ENCODE data around the gene PROSER3.

Gene PROSER3

GRCh38 chr19:35779033-35779432 lies 21.1 kb downstream of the PROSER3 start:
- DNase-seq, result no peak

GRCh38 chr19:35780058-35780457 lies 22.1 kb downstream of the PROSER3 start:
- DNase-seq, result no peak

DNA sequence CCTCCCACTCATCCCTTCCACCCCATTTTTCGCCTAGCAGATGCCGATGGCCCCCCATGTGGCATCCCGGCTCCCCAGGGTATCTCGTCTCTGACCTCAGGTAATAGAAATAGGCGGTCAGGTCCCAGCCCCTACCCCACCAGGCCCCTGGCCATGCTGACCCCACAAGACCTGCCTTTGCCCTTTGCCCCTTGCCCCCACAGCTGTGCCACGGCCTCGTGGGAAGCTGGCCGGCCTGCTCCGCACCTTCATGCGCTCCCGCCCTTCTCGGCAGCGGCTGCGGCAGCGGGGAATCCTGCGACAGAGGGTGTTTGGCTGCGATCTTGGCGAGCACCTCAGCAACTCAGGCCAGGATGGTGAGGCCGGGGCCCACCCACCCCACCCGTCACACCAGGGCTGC lies 22.7 kb downstream of the PROSER3 start:
- no peak for DNase-seq

- DNase-seq, result no peak
Measured at GRCh38 chr19:35781650-35782049, 23.7 kb downstream of the PROSER3 start.

DNA sequence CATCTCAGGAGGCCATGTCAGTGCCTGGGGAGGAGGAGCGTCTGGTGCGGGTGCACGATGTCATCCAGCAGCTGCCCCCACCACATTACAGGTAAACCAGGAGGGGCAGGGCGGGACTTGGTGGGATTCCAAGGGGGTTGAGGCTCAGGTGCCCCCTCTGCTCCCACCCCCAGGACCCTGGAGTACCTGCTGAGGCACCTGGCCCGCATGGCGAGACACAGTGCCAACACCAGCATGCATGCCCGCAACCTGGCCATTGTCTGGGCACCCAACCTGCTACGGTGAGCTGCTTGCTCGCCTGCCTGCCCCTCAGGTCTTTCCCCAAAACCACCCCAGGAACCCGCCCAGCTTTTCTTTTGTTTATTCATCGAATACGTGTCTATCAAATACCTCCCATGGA lies 24.6 kb downstream of the PROSER3 start:
- DNase-seq, result no peak

DNA sequence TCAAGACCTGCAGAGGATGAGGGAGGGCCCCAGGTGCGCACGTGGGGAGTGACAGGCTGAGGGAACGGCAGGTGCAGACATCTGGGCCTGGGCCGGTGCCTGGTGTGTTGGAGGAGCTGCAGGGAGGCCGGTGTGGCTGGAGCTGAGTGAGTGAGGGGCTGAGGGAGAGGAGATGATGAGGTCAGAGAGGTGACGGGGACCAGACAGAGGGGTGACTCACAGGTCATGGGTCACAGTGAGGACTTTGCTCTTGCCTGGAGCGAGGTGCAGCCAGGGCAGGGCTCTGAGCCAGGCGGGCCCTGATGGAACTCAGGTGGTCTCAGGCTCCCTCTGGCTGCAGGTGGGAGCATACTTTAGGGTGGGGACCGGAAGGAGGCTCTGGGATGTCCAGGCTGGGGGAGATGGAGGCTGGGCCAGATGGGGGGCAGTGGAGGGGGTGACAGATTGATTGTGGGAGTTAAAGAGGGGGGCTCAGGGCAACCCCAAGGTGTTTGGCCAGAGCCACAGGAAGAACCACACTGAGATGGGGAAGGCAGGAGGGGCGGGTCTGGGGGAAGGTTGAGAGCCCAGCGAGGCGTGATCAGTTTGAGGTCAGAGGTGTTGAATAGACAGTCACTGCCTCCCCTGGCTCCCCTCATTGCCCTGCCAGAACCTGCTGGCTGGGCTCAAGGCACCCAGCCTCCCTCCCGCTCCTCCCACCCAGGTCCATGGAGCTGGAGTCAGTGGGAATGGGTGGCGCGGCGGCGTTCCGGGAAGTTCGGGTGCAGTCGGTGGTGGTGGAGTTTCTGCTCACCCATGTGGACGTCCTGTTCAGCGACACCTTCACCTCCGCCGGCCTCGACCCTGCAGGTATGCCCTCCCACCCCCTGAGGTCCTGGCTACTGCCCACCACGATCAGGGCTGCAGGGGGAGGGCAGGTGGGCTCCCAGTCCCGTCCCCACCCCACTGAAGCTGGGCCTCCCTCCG lies 25.8 kb downstream of the PROSER3 start:
- DNase-seq, result no peak

GRCh38 chr19:35784503-35785338 lies 26.7 kb downstream of the PROSER3 start:
- no peak for DNase-seq

- DNase-seq, result no peak
Measured at GRCh38 chr19:35785339-35785627, 27.3 kb downstream of the PROSER3 start.

DNA sequence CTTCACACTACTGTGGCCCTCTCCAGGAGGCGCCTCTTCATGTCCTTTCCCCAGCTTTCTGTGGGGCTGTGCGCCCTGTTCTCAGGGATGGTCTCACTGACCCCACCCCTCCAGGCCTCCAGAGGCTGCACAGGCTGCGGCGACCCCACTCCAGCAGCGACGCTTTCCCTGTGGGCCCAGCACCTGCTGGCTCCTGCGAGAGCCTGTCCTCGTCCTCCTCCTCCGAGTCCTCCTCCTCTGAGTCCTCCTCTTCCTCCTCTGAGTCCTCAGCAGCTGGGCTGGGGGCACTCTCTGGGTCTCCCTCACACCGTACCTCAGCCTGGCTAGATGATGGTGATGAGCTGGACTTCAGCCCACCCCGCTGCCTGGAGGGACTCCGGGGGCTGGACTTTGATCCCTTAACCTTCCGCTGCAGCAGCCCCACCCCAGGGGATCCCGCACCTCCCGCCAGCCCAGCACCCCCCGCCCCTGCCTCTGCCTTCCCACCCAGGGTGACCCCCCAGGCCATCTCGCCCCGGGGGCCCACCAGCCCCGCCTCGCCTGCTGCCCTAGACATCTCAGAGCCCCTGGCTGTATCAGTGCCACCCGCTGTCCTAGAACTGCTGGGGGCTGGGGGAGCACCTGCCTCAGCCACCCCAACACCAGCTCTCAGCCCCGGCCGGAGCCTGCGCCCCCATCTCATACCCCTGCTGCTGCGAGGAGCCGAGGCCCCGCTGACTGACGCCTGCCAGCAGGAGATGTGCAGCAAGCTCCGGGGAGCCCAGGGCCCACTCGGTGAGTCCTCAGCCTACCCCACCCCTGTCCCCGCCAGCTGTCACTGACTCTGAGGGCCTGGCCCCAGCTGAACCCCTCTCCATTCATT lies 28.6 kb downstream of the PROSER3 start:
- DNase-seq, result no peak

GRCh38 chr19:35787227-35787799 lies 29.3 kb downstream of the PROSER3 start:
- DNase-seq, result no peak

GRCh38 chr19:35788205-35788960 lies 30.4 kb downstream of the PROSER3 start:
- DNase-seq, result no peak

DNA sequence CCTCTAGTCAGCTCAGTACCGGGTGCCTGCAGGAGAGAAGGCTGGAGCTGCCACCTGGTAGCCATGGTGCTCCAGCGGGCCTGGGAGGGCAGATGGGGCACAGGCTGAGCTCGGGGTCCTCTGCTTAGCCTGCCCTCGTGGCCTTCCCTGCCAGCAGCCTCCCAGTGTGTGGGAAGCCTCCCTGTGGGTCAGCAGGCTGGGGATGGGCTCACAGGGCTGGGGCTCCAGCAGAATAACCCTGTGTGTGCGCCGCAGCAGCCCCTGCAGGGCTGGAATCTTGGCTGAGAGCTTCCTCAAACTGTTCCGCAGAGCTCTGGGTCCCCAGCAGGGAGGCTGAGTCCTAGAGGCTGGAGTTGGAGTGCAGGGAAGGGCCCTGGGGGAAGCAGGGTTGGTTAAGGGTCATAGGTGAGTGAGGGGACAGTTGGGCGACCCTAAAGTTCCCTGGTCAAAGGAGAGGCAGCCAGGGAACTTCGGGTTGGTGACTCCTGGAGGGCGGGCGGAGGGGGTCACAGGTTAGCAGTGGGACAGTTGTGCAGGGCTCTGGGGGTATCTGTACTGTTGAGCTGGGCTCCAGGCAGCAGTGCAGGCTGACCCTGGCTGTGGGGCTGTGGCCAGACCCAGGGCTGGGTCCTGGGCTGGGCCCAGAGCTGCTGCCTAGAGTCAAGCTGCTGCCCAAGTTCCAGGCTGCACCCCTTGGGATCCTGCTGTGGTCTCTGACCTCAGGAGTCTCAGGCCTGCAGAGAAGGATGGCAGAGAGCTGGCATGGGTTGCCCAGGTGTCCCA lies 31.4 kb downstream of the PROSER3 start:
- DNase-seq, result no peak

DNA sequence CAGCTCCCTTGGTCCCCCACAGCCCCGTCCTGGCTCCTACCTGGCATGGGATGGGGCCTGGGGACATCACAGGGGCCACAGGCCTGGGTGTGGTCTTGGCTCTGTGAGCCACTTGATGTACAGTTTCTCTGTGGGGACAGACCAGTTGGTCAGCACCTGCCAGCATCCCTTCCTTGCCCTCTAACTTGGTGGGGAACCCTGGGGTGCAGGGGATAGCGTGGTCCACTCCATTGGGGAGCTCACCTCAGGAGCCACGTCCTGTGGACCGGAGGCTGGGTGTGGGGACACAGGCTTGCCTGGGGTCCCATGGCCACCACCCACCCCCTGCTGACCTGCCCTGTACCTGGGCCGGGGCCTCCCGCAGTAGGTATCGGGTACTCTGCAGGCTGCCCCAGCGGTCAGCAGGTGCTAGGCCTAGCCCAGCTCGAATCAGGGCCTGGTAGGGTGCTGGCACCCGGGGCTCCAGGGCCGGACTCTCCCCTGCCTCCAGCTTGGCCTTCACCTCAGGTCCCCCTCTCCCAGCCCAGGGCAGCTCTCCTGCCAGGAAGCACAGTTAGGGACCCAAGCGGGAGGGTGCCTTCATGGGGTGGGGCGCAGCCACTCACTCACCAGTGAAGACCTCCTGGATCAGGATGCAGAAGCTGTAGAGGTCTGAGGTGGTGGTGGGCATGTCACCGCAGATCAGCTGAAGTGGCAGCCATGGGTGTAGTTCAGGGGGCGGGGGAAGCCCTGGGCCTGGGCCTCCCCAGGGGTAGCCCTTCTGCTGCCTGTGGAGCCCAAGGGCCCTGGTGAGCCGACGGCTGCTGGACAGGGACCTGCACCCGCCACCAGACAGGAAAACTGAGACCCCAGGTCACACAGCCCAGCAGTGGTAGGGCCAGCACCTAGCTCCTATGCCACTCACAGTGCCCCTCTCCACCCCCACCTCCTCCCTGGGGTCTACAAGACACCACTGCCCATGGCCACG lies 32.3 kb downstream of the PROSER3 start:
- DNase-seq, result no peak

- no peak for DNase-seq
Measured at GRCh38 chr19:35790981-35791813, 33.2 kb downstream of the PROSER3 start.

- DNase-seq, result no peak
Measured at GRCh38 chr19:35791814-35792279, 33.9 kb downstream of the PROSER3 start.

DNA sequence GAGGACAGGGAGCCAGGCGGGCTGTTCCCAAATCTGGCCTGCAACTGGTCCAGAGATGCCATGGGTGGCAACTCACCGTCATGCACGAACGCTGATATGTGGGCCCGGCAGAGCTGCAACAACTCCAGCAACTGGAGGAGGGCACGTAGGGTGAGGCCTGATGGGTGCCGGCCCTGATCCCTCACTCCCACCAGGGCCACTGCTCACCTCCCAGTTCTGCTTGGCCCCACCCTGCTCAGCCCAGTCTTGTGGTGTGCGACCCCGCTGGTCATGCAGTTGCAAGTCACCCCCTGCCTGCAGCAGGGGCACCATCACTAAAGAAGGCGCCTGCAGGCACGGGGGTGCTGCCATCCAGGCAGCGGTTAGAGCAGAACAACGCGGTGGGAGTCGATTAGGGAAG lies 34.3 kb downstream of the PROSER3 start:
- DNase-seq, result no peak

- DNase-seq, result no peak
Measured at GRCh38 chr19:35792888-35793287, 34.9 kb downstream of the PROSER3 start.

DNA sequence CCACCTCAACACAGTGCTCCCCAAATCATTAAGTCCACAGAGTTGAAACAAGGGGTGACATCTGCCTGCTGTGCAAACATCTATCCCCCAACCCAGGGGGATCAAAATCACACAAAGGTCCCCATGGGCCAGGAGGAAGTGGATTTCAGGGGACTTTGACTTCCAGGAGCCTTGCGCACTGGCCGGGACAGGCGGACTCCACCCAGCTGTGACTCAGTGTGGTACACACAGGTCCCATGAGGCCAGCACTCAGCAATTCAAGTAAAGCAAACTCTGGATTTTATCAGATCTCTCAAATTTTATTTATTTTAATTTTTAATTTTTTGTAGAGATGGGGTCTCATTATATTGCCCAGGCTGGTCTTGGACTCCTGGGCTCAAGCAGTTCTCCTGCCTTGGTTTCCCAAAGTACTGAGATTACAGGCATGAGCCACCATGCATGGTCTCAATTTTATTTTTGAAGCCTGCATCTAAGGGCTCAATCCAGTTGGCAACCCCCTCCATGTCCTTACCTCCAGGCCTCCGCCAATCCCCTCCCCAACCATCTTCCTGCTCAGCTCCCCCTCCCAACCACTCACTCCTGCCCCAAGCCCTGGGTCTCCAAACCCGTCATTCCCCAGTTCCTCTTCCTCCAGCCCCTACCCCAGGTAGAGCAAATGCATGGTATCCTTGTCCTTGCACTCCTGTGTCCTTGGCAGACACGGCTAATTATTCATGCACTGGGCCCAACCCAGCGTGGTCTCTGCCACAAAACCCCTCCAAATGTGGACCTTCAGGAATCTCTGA lies 35.6 kb downstream of the PROSER3 start:
- no peak for DNase-seq
